ENCODE results near the gene RAB11FIP4.

DNA sequence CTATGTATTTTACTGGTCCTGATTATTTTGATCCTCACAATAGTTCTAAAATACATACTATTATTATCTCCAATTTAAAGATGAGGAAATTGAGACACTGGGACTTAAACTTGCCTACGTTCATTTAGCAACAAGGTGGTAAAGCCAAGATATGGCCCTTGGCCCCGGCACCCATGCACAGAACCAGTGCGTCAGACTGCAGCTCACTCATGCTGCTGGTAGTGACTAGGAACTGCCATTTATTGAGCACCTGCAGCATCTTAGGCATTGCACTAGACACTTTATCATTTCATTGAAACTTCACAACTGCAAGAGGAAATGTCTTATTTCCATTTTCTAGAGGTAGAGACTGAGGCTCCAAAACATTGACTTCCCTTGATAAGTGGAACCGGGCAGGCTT is 93.3 kb downstream of the RAB11FIP4 start:
- TF ChIP-seq CTCF (IDR thresholded peaks at IDR 0.05) (no peak), POLR2A (IDR thresholded peaks at IDR 0.05) (no peak)

Data from breast epithelium (tissue), 3 donors.